SW 1271 (cell line): ENCODE data around the gene RRAD.
"Not testable (repeated sequence)": the region's sequence is repeated elsewhere in the genome, so short reads cannot be mapped to it uniquely, and the experiment has no call there.

Experiments
- DNase-seq, 2 experiments: peaks; one replicate each; lab custom pipeline; 2025; lab: John Stamatoyannopoulos, UW

The RRAD gene, protein sequence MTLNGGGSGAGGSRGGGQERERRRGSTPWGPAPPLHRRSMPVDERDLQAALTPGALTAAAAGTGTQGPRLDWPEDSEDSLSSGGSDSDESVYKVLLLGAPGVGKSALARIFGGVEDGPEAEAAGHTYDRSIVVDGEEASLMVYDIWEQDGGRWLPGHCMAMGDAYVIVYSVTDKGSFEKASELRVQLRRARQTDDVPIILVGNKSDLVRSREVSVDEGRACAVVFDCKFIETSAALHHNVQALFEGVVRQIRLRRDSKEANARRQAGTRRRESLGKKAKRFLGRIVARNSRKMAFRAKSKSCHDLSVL

DNA sequence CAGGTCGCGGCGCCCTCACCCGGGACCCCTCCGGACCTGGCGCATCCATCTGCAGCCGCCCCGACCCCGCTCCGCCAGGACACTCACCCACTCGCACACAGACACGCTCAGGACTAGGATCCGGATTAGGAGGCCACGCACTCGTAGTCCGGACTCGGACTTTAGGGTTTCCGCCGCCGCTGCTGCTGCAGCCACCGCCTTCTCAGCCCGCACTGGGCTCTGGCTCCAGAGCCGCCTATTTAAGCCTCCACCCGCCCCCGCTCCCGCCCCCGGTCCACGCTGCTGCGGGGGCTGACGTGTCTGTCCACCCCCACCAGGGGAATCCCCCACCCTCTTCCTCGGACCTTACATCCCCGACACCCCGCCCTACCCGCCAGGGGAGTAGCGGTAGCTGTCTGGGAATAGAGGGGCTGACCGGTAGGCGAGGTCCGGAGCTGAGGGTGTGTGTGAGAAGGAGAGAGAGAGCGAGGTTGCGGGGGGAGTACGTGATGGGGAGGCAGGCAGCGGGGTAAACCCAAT is at the start of gene RRAD:
Gene RRAD (minus strand): TSS at position 214 of the 519 bp plus-strand sequence. CDS start 356 bp downstream, outside the sequence.
- DNase-seq = no peak

DNA sequence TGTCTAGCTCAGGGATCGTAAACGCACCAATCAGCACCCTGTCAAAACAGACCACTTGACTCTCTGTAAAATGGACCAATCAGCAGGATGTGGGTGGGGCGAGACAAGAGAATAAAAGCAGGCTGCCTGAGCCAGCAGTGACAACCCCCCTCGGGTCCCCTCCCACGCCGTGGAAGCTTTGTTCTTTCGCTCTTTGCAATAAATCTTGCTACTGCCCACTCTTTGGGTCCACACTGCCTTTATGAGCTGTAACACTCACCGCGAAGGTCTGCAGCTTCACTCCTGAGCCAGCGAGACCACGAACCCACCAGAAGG is 49.6 kb upstream of the RRAD start:
- not testable (repeated sequence) for DNase-seq

DNA sequence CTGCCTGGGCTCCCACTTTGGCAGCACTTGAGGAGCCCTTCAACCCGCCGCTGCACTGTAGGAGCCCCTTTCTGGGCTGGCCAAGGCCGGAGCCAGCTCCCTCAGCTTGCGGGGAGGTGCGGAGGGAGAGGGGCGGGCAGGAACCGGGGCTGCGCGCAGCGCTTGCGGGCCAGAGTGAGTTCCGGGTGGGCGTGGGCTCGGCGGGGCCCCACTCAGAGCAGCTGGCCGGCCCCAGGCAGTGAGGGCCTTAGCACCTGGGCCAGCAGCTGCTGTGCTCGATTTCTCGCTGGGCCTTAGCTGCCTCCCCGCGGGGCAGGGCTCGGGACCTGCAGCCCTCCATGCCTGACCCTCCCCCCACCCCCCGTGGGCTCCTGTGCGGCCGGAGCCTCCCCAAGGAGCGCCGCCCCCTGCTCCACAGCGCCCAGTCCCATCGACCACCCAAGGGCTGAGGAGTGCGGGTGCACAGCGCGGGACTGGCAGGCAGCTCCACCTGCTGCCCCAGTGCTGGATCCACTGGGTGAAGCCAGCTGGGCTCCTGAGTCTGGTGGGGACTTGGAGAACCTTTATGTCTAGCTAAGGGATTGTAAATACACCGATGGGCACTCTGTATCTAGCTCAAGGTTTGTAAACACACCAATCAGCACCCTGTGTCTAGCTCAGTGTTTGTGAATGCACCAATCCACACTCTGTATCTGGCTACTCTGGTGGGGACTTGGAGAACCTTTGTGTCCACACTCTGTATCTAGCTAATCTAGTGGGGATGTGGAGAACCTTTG is 49.0 kb upstream of the RRAD start:
- not testable (repeated sequence) for DNase-seq

DNA sequence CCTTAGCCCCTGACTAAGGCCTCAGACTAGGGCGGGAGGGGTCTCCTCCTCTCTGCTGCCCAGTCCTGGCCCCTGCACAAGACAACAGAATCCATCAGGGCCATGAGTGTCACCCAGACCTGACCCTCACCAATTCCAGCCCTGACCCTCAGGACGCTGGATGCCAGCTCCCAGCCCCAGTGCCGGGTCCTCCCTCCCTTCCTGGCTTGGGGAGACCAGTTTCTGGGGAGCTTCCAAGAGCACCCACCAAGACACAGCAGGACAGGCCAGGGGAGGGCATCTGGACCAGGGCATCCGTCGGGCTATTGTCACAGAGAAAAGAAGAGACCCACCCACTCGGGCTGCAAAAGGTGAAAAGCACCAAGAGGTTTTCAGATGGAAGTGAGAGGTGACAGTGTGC is 48.4 kb upstream of the RRAD start:
- no peak for DNase-seq

DNA sequence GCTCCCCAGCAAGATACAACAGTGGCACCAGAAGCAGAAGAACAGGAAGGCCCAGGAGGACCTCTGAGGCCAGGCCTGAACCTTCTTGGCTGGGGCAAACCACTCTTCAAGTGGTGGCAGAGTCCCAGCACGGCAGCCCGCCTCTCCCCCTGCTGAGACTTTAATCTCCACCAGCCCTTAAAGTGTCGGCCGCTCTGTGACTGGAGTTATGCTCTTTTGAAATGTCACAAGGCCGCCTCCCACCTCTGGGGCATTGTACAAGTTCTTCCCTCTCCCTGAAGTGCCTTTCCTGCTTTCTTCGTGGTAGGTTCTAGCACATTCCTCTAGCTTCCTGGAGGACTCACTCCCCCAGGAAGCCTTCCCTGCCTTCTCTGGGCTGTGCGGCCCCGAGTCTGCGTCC is 47.6 kb upstream of the RRAD start:
- DNase-seq = no peak

DNA sequence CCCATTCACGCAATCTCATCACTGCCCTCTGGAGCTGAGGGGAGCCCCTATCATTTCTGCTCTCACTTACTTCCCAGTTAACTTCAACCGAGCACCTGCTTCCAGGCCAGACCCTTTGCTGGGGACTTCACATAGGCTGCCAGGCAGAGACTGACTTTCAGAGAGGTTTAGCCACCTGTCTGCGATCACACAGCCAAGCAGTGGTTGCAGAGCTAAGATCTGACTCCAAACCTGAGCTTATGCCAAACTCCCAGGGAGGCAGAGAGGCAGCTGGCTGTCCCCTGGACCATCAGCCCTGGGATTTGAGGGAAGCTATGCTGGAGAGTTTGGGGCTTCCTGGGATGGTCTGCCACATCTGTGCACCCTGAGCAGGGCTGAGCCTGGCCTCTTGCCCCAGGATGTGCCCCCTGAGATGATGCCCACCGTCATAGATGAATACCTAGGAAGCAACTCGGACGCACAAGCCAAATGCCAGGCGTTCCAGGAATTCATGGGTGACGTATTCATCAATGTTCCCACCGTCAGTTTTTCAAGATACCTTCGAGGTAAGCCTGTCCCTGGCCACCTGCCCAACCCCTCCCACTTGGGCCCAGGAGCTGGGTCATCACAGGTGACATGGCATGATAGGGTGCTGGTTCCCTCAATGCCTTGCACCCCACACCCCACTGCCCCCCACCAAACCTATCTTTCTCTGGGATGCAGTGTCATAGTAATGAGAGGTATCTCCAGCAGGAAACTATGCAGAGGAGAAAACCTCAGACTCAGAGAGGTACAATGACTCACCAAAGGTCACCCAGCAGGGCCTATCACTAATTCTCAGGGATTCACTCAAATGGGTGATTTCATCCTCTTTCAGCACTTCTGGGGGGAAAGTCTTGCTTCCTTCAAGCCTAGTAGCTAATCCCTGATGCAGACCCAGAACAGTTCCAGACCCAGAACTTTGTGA is 45.7 kb upstream of the RRAD start:
- DNase-seq = peak; percentile 15 to 40

DNA sequence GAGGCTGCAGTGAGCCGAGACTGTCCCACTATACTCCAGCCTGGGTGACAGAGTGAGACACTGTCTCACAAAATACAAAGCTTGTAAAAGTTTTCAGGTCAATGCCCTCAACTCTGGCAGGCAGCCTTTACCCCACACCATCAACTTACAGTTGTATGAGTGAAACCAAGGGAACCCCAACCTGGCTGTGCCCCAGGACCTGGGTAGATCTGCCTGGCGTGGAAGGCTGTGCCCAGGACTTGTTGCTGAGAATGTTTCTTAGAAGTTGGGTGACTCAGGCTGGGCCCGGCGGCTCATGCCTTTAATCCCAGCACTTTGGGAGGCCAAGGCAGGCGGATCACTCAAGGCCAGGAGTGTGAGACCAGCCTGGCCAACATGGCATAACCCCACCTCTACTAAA is 43.5 kb upstream of the RRAD start:
- no peak for DNase-seq

DNA sequence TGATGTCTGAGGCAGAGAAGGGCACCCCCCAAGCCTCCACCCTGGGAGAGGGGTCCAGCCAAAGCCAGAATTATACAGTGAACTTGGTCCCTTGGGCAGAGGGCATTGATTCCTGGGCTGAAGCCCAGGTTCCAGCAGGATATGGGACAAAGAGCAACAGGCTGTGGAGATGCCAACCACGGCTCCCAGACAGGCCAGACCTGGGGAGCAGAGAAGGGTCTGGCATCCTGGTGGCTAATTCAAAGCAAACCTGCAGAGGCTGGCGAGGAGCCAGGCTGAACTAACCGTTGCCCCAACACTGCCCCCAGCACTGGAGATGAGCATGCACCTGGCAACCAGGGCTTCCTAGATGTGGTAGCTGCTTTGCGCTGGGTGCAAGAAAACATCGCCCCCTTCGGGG is 38.7 kb upstream of the RRAD start:
- DNase-seq = no peak

DNA sequence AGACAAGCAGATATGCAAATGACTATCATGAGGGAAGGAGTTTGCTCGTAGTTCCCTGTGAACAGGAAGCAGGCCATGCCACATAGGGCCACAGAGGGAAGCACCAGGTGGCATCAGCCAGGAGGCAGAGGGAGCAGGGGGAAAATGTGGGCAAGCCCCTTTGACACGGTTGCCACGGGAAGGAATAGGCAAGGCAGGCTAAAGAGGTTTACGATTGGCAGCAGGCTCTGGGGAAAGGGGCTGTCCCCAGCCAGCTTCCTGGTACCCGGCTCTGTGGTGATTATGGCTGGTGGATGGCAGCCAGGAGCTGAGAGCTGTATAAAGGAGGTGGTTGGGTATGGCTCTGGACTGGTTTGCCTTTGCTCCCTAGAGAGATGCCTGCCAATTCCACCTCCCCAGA is 36.6 kb upstream of the RRAD start:
- no peak for DNase-seq

DNA sequence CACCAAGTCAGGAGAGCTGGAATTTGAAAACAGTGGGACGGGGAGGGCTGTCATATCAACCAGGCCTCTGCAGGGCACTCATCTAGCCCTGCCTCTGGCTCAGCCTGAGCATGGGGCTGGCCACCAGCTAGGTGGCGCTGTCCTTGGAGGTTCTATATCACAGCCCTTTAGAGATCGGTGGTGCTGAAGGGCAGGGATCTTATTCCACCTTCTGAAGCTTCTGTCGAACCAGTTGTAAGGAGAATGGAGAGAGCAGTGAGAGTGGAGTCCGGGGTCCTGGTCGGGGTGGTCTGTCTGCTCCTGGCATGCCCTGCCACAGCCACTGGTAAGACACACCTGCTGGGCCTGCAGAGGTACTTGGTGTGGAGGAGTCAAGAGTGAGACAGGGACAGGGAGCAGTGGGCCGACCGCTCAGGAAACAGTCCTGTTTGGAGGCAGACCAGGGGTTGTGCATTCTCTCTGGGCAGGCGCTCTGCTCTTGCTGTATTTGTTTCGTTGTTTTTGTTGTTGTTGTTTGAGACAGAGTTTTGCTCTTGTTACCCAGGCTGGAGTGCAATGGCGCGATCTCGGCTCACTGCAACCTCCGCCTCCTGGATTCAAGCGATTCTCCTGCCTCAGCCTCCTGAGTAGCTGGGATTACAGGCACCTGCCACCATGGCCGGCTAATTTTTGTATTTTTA is 35.9 kb upstream of the RRAD start, which contains the start of gene CES3:
Gene CES3 (plus strand): TSS at position 202 of the 680 bp plus-strand sequence. CDS start 42 bp downstream, at position 244.
- peak; percentile 12 to 72 for DNase-seq

DNA sequence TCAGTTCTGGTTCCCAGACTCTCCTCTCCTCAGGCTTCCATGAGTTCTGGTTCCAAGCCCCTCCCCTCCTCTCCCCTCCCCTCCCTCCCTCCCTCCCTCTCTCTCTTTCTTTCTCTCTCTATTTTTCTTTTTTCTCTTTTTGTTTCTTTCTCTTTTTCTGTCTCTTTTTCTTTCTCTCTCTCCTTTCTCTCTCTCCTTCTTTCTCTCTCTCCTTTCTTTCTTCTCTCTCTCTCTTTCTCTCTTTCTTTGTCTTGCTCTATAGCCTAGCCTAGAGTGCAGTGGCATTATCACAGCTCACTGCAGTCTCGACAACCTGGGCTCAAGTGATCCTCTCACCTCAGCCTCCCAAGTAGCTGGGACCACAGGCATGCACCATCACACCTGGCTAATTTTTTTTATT is 34.9 kb upstream of the RRAD start:
- DNase-seq = no peak

DNA sequence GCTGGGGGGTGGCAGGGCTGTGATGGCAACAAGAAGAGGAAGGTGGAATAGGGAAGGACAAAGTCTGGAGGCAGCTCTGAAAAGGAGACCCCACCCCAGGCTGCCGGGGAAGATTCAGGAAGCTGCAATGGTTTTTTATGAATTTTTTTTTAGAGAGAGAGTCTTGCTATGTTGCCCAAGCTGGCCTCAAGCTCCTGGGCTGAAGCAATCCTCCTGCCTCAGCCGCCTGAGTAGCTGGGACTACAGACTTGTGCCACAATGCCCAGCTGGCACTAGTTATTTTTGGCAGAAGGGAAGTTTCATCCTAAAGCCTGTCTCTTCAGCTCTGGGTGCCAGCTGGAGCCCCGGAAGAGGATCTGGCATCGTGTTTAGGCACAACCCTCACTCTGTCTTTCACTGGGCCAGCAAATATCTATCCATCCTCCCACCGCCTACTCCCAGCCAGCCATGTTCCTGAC is 34.4 kb upstream of the RRAD start:
- DNase-seq = no peak

DNA sequence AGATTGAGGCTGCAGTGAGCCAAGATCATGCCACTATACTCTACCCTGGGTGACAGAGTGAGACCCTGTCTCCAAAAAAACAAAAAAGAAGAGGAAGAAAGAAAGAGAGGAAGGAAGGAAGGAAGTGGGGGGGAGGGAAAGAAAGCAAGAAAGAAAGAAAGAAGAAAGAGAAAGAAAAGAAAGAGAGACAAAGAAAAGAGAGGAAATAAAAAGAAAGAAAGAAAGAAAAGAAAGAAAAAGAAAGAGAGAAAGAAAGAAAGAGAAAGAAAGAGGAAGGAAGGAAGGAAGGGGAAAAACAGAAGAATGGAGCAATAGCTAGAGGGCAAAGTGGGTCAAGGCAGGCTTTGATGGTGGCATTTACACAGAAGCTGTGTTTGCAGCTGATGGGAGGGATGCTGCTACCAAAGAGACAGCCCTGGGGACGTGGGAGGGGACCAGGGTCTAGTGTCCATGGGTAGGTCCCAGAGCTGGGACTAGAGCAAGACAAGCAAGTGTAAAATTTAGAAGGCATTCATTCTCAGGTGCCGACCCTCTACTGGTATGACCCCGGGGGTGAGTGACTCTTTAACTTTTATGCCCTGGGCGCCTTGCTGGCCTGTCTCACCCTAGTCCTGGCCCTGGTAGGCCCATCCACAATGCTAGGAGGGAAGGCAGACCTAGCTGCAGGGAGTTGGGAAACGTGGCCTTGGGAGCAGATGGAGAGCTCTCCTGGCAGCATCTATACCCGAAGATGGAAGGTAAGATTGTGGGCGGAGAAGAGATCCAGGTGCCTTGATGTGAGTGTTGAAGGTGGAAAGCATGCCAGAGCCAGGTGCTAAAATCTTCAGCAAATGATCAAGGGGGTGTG is 33.7 kb upstream of the RRAD start:
- DNase-seq = no peak

DNA sequence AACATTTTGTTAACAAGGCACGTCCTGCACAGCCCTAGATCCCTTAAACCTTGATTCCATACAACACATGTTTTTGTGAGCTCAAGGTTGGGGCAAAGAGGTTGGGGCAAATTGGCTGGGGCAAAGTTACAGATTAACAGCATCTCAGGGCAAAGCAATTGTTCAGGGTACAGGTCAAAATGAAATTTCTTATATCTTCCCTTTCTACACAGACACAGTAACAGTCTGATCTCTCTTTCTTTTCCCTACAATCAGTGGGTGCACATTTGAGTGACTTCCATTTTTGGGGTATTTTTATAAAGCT is 30.8 kb upstream of the RRAD start:
- DNase-seq = not testable (repeated sequence)

DNA sequence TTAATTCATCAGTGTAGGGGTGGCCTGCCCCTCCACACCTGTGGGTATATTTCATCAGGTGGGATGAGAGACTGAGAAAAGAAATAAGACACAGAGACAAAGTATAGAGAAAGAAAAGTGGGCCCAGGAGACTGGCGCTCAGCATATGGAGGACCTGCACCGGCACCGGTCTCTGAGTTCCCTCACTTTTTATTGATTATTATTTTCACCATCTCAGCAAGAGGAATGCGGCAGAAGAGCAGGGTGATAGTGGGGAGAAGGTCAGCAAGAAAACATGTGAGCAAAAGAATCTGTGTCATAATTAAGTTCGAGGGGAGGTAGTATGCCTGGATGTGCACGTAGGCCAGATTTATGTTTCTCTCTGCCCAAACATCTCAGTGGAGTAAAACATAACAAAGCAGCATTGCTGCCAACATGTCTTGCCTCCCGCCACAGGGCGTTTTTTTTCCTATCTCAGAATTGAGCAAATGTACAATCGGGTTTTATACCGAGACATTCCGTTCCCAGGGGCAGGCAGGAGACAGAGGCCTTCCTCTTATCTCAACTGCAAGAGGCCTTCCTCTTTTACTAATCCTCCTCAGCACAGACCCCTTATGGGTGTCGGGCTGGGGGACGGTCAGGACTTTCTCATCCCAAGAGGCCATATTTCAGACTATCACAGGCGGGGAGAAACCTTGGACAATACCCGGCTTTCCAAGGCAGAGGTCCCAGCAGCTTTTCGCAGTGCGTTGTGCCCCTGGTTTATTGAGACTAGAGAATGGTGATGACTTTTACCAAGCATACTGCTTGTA is 30.2 kb upstream of the RRAD start:
- DNase-seq = not testable (repeated sequence)

DNA sequence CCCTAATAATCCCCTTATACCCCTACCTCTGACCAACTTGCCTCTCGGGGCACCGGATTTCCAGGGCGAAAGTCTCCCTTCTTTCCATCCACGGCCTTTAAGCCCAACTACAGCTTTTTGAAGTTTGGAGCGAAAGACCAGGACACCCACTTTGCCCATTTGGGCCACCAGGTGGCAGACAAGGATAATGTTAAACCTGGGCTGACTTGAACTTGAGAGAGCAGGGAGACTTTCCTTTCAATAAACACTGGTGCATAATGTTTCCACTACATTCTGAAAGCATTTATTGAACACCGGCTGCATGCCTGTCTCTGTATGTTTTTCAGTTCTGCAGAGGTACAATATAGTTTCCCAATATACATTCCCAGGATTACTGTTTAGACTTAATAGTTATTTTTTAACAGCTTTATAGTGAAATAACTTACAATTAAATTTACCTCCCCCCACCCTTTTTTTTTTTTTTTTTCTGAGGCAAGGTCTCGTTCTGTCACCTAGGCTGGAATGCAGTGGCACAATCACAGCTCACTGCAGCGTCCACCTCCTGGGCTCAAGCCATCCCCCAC is 28.8 kb upstream of the RRAD start:
- peak; percentile 33 to 68 for DNase-seq

DNA sequence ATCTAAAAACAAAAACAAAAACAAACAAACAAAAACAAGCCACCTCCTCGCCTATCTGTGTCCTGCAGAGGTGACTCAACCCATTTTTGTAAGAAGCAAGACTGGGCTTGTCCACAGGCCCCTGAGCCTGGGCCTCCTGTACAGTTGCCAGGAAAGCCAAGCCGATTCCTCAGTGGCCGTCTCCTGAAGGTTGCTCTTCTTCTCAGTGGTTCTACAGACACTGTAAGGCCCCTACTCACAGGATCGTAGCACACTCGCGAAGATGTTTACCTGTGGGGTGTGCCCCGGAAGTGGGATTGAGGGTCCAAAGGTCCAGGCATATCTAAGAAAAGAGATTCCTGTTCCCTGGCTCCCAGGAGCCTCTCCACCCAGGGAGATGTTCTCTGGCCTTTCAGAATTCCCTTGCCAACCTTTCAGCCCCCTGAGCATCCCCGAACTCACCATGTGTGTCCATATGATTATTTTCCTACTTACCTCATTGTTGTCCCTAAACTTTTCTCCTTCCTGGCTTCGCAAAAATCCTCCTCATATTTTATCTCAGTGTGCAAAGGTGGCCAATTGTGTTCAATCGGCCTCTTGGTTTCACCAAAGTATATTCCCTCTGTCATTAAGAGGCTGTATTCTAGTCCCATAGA is 28.2 kb upstream of the RRAD start:
- DNase-seq = no peak

DNA sequence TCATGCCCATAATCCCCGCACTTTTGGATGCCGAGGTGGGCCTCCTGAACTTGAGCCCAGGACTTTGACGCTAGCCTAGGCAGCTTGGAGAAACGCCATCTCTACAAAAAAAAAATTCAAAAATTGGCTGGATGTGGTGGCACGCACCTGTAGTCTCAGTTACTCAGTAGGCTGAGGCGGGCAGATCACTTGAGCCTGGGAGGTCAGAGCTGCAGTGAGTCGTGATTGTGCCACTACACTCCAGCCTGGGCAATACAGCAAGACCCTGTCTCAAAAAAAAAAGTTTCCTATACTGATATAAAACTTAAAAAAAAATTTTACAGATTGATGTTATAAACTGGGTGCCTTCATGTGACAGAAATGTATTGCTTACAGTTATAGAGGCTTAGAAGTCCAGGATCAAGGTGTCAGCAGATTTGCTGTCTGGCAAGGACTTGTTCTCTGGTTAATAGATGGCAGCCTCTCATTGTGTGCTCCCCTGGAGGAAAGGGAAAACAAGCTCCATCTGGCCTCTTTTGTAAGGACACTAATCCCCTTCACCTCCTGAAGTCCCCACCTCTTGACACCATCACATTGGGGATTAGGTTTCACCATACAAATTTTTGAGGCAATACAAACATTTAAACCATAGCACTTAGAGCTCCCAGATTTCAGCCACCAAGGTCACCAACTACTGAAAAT is 27.2 kb upstream of the RRAD start:
- DNase-seq = no peak
